GM12801 (cell line): ENCODE data around the gene ZC3H18.

ENCODE experiments used
- CTCF ChIP-seq: IDR thresholded peaks from one replicate; pipeline ENCODE4 v1.5.1; 2011; ENCODE audit warnings: control low read depth; ENCODE audit not compliant: insufficient read length; ENCODE audit errors: extremely low read depth

Gene ZC3H18

GRCh38 chr16:88649924-88650748, 79.9 kb downstream of the ZC3H18 start:
- TF ChIP-seq CTCF = no peak

GRCh38 chr16:88650749-88651275, 80.6 kb downstream of the ZC3H18 start, which contains the start of gene CYBA:
TSS of gene CYBA (minus strand) at chr16:88651053. CDS start at chr16:88651013, 40 bp downstream.
- no peak for TF ChIP-seq CTCF

GRCh38 chr16:88651276-88651988, 81.2 kb downstream of the ZC3H18 start:
- no peak for TF ChIP-seq CTCF

- no peak for TF ChIP-seq CTCF
These were observed 82.0 kb downstream of the ZC3H18 start for GRCh38 chr16:88651989-88652761.

GRCh38 chr16:88652762-88653063, 82.5 kb downstream of the ZC3H18 start:
- no peak for TF ChIP-seq CTCF

- TF ChIP-seq CTCF = no peak
These were observed 82.9 kb downstream of the ZC3H18 start for GRCh38 chr16:88653101-88653500.

GRCh38 chr16:88653596-88654362, 83.6 kb downstream of the ZC3H18 start:
- TF ChIP-seq CTCF = no peak
